MM.1S (cell line): ENCODE measurements around the gene ATG4D.

Experiments
- DNase-seq: peaks from one replicate; pipeline ENCODE4 v3.0.0-alpha.2; 2015
- H2AFZ ChIP-seq: fragments of 300-600 bp; sonication (generic); 2 replicates; pipeline ENCODE4 v1.6.0; 2016; ENCODE audit warnings: antibody characterized with exemption, low read length
- H3F3A ChIP-seq: fragments of 300-600 bp; sonication (generic); 2 replicates; pipeline ENCODE4 v1.6.1; 2016; ENCODE audit warnings: mild to moderate bottlenecking, antibody characterized with exemption, low read length, moderate library complexity, mixed read lengths; ENCODE audit not compliant: insufficient read depth
- H3K27ac ChIP-seq: fragments of 300-600 bp; sonication (generic); 2 replicates; pipeline ENCODE4 v1.5.1; 2016; ENCODE audit warnings: mild to moderate bottlenecking, low read length
- H3K27me3 ChIP-seq: fragments of 300-600 bp; sonication (generic); replicated peaks from 2 replicates; pipeline ENCODE4 v1.6.0; 2016; ENCODE audit warnings: low read length; ENCODE audit not compliant: insufficient read depth
- H3K36me3 ChIP-seq: fragments of 300-600 bp; sonication (generic); replicated peaks from 2 replicates; pipeline ENCODE4 v1.6.1; 2016; ENCODE audit warnings: mild to moderate bottlenecking, low read length, mixed read lengths; ENCODE audit not compliant: insufficient read depth
- H3K4me1 ChIP-seq: fragments of 300-600 bp; sonication (generic); 2 replicates; pipeline ENCODE4 v1.6.1; 2016; ENCODE audit warnings: low read length, mixed read lengths
- H3K4me2 ChIP-seq: fragments of 300-600 bp; sonication (generic); 2 replicates; pipeline ENCODE4 v1.6.0; 2016; ENCODE audit warnings: low read depth, low read length
- H3K4me3 ChIP-seq: fragments of 300-600 bp; sonication (generic); 2 replicates; pipeline ENCODE4 v1.5.1; 2016; ENCODE audit warnings: low read length, mixed read lengths
- H3K79me2 ChIP-seq: fragments of 300-600 bp; sonication (generic); 2 replicates; pipeline ENCODE4 v1.6.1; 2016; ENCODE audit warnings: mixed run types, low read length, mixed read lengths
- H3K9ac ChIP-seq: fragments of 300-600 bp; sonication (generic); 2 replicates; pipeline ENCODE4 v1.6.1; 2016; ENCODE audit warnings: low read length, mixed read lengths
- H3K9me2 ChIP-seq: fragments of 300-600 bp; sonication (generic); replicated peaks from 2 replicates; pipeline ENCODE4 v1.6.1; 2016; ENCODE audit warnings: mild to moderate bottlenecking, low read length, mixed read lengths; ENCODE audit not compliant: insufficient read depth
- H3K9me3 ChIP-seq: fragments of 300-600 bp; sonication (generic); replicated peaks from 2 replicates; pipeline ENCODE4 v1.6.1; 2016; ENCODE audit warnings: mild to moderate bottlenecking, low read length, mixed read lengths; ENCODE audit not compliant: insufficient read depth
- H4K20me1 ChIP-seq: fragments of 300-600 bp; sonication (generic); 2 replicates; pipeline ENCODE4 v1.6.1; 2016; ENCODE audit warnings: mild to moderate bottlenecking, low read length, moderate library complexity, mixed read lengths; ENCODE audit not compliant: insufficient read depth
- EZH2 ChIP-seq: fragments of 300-600 bp; sonication (generic); optimal IDR thresholded peaks from 2 replicates; pipeline ENCODE3; 2017; ENCODE audit warnings: low read depth, mild to moderate bottlenecking, antibody characterized with exemption, low read length, mixed read lengths
- EZH2phosphoT487 ChIP-seq: fragments of 300-600 bp; sonication (generic); IDR thresholded peaks from 2 replicates; pipeline ENCODE4 v1.6.1; 2018; ENCODE audit warnings: antibody characterized with exemption, low read length
- TF ChIP-seq, protein P1 (sequence below): fragments of 300-600 bp; sonication (generic); IDR thresholded peaks from 2 replicates; pipeline ENCODE4 v1.5.1; 2016; ENCODE audit warnings: antibody characterized with exemption, low read length, mixed read lengths

ATG4D gene

DNA sequence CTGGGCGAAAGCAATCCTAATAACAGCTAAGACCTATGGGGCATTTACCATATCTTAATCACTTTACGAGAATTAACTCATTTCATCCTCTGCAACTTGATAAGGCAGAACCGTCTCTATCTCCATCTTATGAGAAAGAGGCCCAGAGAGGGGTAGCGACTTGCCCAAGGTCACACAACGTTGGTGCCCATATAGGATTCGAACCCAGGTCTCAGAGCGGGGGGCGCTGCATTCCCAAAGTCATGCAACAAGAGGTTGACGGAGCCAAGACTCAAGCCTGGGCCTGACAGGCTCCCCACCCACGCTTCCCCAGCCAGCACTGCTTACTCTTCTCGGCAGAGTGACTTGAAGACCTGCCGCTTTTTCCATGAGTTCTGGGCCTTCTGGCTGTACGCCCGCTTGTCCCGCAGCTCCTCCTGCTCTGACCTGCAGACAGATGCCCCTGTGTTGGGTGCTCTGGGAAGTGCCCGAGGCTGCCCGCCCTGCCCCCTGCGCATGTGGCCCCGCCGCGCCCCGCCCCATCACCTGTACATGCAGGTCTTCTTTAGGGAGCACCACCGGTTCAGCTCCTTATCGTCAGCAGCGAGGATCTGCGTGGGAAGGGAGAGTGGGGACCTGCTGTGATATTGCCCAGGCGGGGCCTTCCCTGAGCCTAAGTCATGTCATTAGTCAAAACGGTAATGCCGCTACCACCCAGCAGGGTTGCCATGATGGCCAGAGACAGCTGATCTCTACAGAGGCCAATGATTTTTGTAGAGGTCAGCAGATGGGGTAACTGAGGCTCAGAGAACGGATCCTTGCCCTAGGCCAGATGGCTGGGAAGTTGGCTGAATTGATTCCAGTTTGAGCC, 11.3 kb downstream of the ATG4D start:
- Histone ChIP-seq H3K27ac (no peak overlapping the region), H3K79me2 (no peaks in the 10 kb centered on the region), H3K36me3 (peaks cover 6% of the 10 kb centered on the region; the same call in 1 of the 2 replicates), H3K4me3 (no peak overlapping the region), H4K20me1 (no peaks in the 10 kb centered on the region), H3K27me3 (no peaks in the 10 kb centered on the region), H2AFZ (no peak overlapping the region), H3K9me2 (no peaks in the 10 kb centered on the region), H3K4me1 (no peaks in the 10 kb centered on the region), H3F3A (0 out of 2 replicates have a peak, but pooled peaks cover 3% of the 10 kb centered on the region), H3K9ac (no peak overlapping the region), H3K9me3 (no peaks in the 10 kb centered on the region), H3K4me2 (no peak overlapping the region)
- no peak for DNase-seq
- TF ChIP-seq EZH2, result no peak
- TF ChIP-seq, protein P1, sequence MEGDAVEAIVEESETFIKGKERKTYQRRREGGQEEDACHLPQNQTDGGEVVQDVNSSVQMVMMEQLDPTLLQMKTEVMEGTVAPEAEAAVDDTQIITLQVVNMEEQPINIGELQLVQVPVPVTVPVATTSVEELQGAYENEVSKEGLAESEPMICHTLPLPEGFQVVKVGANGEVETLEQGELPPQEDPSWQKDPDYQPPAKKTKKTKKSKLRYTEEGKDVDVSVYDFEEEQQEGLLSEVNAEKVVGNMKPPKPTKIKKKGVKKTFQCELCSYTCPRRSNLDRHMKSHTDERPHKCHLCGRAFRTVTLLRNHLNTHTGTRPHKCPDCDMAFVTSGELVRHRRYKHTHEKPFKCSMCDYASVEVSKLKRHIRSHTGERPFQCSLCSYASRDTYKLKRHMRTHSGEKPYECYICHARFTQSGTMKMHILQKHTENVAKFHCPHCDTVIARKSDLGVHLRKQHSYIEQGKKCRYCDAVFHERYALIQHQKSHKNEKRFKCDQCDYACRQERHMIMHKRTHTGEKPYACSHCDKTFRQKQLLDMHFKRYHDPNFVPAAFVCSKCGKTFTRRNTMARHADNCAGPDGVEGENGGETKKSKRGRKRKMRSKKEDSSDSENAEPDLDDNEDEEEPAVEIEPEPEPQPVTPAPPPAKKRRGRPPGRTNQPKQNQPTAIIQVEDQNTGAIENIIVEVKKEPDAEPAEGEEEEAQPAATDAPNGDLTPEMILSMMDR, result no peak
- no peak for TF ChIP-seq EZH2phosphoT487

DNA sequence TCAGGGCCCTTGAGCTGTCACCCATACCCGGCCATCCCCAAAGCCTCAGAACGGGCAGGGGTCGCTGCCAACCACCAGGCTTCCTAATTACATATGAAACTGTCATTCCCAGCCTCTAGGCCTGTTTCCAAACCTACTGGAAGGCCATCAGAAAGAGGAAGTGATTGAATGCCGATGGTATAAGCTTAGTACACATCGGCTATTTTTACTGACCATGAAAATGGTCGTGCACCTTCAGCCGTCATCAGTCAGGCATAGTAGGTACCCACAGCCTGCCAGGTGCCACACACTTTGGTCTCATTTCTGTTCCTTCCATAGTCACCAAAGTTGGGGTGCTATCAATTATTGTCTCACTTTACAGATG, 11.9 kb downstream of the ATG4D start:
- H3K36me3 ChIP-seq, result peaks cover 8% of the 10 kb centered on the region; the same call in 1 of the 2 replicates
- no peak overlapping the region for H3K27ac ChIP-seq
- H3K4me1 ChIP-seq, result no peaks in the 10 kb centered on the region
- H3K9ac ChIP-seq, result no peak overlapping the region
- no peak overlapping the region for H3K4me2 ChIP-seq
- H4K20me1 ChIP-seq, result no peaks in the 10 kb centered on the region
- TF ChIP-seq EZH2, result no peak
- no peak for TF ChIP-seq EZH2phosphoT487
- TF ChIP-seq, protein P1, result no peak
- H3K9me2 ChIP-seq, result no peaks in the 10 kb centered on the region
- no peaks in the 10 kb centered on the region for H3K27me3 ChIP-seq
- H3F3A ChIP-seq, result 0 out of 2 replicates have a peak, but pooled peaks cover 3% of the 10 kb centered on the region
- no peaks in the 10 kb centered on the region for H3K9me3 ChIP-seq
- no peak for DNase-seq
- H2AFZ ChIP-seq, result no peak overlapping the region
- H3K79me2 ChIP-seq, result no peaks in the 10 kb centered on the region
- no peak overlapping the region for H3K4me3 ChIP-seq

DNA sequence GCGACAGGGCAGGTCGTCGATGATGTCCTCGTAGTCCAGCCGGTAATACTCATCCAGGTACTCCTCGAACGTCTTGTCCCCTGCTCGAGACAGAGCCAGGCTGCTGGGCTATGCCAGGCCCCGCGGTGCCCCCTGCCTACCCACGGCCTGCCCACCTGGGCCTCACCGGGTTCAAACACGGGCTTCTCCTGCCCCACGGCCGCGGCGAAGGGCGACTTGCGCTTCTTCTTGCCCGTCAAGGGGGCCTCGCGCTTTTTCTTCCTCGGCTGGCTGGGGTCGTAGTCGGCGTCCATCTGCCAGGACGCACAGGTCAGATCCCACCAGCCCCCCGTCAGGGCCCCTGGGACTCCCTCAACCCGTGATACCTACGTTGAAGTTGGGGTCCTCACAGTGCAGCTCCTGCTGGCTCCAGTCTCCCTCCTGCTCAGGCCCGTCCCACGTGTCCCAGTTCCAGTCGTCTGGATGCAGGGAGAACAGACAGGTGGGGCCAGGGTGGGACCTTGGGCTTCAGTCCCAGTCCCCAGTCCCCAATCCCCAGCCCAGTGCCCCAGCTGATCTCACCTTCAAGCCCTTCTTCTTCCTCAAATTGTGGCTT, 14.0 kb downstream of the ATG4D start:
- H4K20me1 ChIP-seq, result no peaks in the 10 kb centered on the region

More for the DNA sequence above, 14.0 kb downstream of the ATG4D start:
- H3K9me3 ChIP-seq, result no peaks in the 10 kb centered on the region
- H3F3A ChIP-seq, result 0 out of 2 replicates have a peak, but pooled peaks cover 3% of the 10 kb centered on the region
- no peaks in the 10 kb centered on the region for H3K9me2 ChIP-seq
- H3K36me3 ChIP-seq, result peaks cover 8% of the 10 kb centered on the region; the same call in 1 of the 2 replicates
- H3K27me3 ChIP-seq, result no peaks in the 10 kb centered on the region
- 0 out of 2 replicates have a peak, but pooled peaks cover 2% of the 10 kb centered on the region for H3K79me2 ChIP-seq
- H3K27ac ChIP-seq, result no peak overlapping the region
- no peak overlapping the region for H3K9ac ChIP-seq
- no peak for DNase-seq
- no peaks in the 10 kb centered on the region for H3K4me1 ChIP-seq
- H3K4me2 ChIP-seq, result no peak overlapping the region
- H3K4me3 ChIP-seq, result no peak overlapping the region
- no peak for TF ChIP-seq EZH2phosphoT487
- TF ChIP-seq, protein P1, result no peak
- no peak for TF ChIP-seq EZH2
- no peak overlapping the region for H2AFZ ChIP-seq
